ENCODE results near the gene DHX35.
A peak's percentile ranks its signal among the peaks of the same experiment; 100 is the strongest.
"Not testable (repeated sequence)": the region's sequence is repeated elsewhere in the genome, so short reads cannot be mapped to it uniquely, and the experiment has no call there.

The DHX35 gene

GRCh38 chr20:38979434-38979833, 17.3 kb downstream of the DHX35 start:
- no peak for DNase-seq (ENCODE audit: low read depth)

GRCh38 chr20:38979842-38980241, 17.7 kb downstream of the DHX35 start:
- DNase-seq (ENCODE audit: low read depth): no peak

GRCh38 chr20:38982291-38982690, 20.1 kb downstream of the DHX35 start:
- no peak for DNase-seq (ENCODE audit: low read depth)

- DNase-seq (ENCODE audit: low read depth): no peak
Observed at GRCh38 chr20:38985060-38985459, 22.9 kb downstream of the DHX35 start.

- DNase-seq (ENCODE audit: low read depth): no peak
Observed at GRCh38 chr20:38985603-38986170, 23.5 kb downstream of the DHX35 start.

GRCh38 chr20:38986663-38987062, 24.5 kb downstream of the DHX35 start:
- no peak for DNase-seq (ENCODE audit: low read depth)

GRCh38 chr20:38987777-38988176, 25.6 kb downstream of the DHX35 start:
- DNase-seq (ENCODE audit: low read depth): no peak

- no peak for DNase-seq (ENCODE audit: low read depth)
Observed at GRCh38 chr20:38990728-38991127, 28.6 kb downstream of the DHX35 start.

- no peak for DNase-seq (ENCODE audit: low read depth)
Observed at GRCh38 chr20:38991814-38992704, 29.9 kb downstream of the DHX35 start.

GRCh38 chr20:38995536-38996044, 33.4 kb downstream of the DHX35 start:
- DNase-seq (ENCODE audit: low read depth): no peak

GRCh38 chr20:38996866-38997265, 34.7 kb downstream of the DHX35 start:
- DNase-seq (ENCODE audit: low read depth): not testable (repeated sequence)

- DNase-seq (ENCODE audit: low read depth): peak; percentile 67
Observed at GRCh38 chr20:38997622-38998021, 35.5 kb downstream of the DHX35 start.

- no peak for DNase-seq (ENCODE audit: low read depth)
Observed at GRCh38 chr20:38999217-38999616, 37.1 kb downstream of the DHX35 start.

GRCh38 chr20:38999965-39000910, 38.1 kb downstream of the DHX35 start:
- DNase-seq (ENCODE audit: low read depth): no peak

- DNase-seq (ENCODE audit: low read depth): no peak
Observed at GRCh38 chr20:39004508-39004907, 42.4 kb downstream of the DHX35 start.

- no peak for DNase-seq (ENCODE audit: low read depth)
Observed at GRCh38 chr20:39009348-39009747, 47.2 kb downstream of the DHX35 start.

GRCh38 chr20:39010496-39010895, 48.4 kb downstream of the DHX35 start:
- no peak for DNase-seq (ENCODE audit: low read depth)

GRCh38 chr20:39013662-39014109, 51.5 kb downstream of the DHX35 start:
- DNase-seq (ENCODE audit: low read depth): no peak

GRCh38 chr20:39016041-39016440, 53.9 kb downstream of the DHX35 start:
- no peak for DNase-seq (ENCODE audit: low read depth)

GRCh38 chr20:39016506-39016905, 54.4 kb downstream of the DHX35 start:
- DNase-seq (ENCODE audit: low read depth): no peak

- no peak for DNase-seq (ENCODE audit: low read depth)
Observed at GRCh38 chr20:39019027-39019426, 56.9 kb downstream of the DHX35 start.

- DNase-seq (ENCODE audit: low read depth): peak; percentile 30
Observed at GRCh38 chr20:39019805-39020325, 57.7 kb downstream of the DHX35 start.
